NCI-H226 (cell line): Measurements from ENCODE around the gene PDE12.
"Not testable (repeated sequence)": the region's sequence is repeated elsewhere in the genome, so short reads cannot be mapped to it uniquely, and the experiment has no call there.

Experiments used
- DNase-seq: peaks from one replicate; pipeline ENCODE4 v3.0.0-alpha.2; 2015

Gene PDE12

GRCh38 chr3:57586778-57587177, 30.7 kb downstream of the PDE12 start:
- DNase-seq = no peak

GRCh38 chr3:57587905-57588304, 31.8 kb downstream of the PDE12 start:
- no peak for DNase-seq

- no peak for DNase-seq
Observed at GRCh38 chr3:57592306-57592705, 36.2 kb downstream of the PDE12 start.

GRCh38 chr3:57594144-57594543, 38.1 kb downstream of the PDE12 start:
- DNase-seq = no peak

GRCh38 chr3:57594576-57594975, 38.5 kb downstream of the PDE12 start:
- DNase-seq = no peak

GRCh38 chr3:57596495-57597126, 40.5 kb downstream of the PDE12 start:
- peak; percentile 94 for DNase-seq

GRCh38 chr3:57597127-57597923, 41.3 kb downstream of the PDE12 start, which contains the start of gene ARF4:
TSS of gene ARF4 (minus strand) at chr3:57597344. CDS start at chr3:57597140, 204 bp downstream.
- peak; percentile 100 for DNase-seq

- peak; percentile 70 for DNase-seq
Observed at GRCh38 chr3:57598765-57599360, 42.8 kb downstream of the PDE12 start.

- DNase-seq = no peak
Observed at GRCh38 chr3:57600195-57600594, 44.1 kb downstream of the PDE12 start.

- DNase-seq = no peak
Observed at GRCh38 chr3:57604971-57605370, 48.9 kb downstream of the PDE12 start.

GRCh38 chr3:57605683-57606082, 49.6 kb downstream of the PDE12 start:
- no peak for DNase-seq

GRCh38 chr3:57611870-57612269, 55.8 kb downstream of the PDE12 start:
- DNase-seq = not testable (repeated sequence)

- DNase-seq = no peak
Observed at GRCh38 chr3:57616233-57616632, 60.2 kb downstream of the PDE12 start.
